GM23248 (cell line): ENCODE results near the gene EIPR1. TPM values are rescaled to one million over a fixed set of nuclear protein-coding genes. Genes with fewer than 3 reads are reported as not detected.

Experiments
- DNase-seq: peaks from one replicate; pipeline ENCODE4 v3.0.0-alpha.2; 2015
- H2AFZ ChIP-seq: fragments of 200-600 bp; sonication (generic); 2 replicates; pipeline ENCODE4 v1.6.1; 2016; ENCODE audit warnings: antibody characterized with exemption
- H3F3A ChIP-seq: fragments of 200-600 bp; sonication (generic); 2 replicates; pipeline ENCODE4 v1.6.1; 2016; ENCODE audit warnings: mild to moderate bottlenecking, antibody characterized with exemption, mixed run types; ENCODE audit not compliant: insufficient read depth
- H3K27ac ChIP-seq: fragments of 200-600 bp; sonication (generic); 2 replicates; pipeline ENCODE4 v1.5.1; 2016; ENCODE audit warnings: mild to moderate bottlenecking
- H3K27me3 ChIP-seq: fragments of 200-600 bp; sonication (generic); replicated peaks from 2 replicates; pipeline ENCODE4 v1.6.1; 2016; ENCODE audit warnings: mild to moderate bottlenecking; ENCODE audit not compliant: insufficient read depth
- H3K36me3 ChIP-seq: fragments of 200-600 bp; sonication (generic); 2 replicates; pipeline ENCODE4 v1.6.1; 2016; ENCODE audit warnings: low read depth, mild to moderate bottlenecking
- H3K4me1 ChIP-seq: fragments of 200-600 bp; sonication (generic); 2 replicates; pipeline ENCODE4 v1.6.1; 2016; ENCODE audit warnings: mild to moderate bottlenecking; ENCODE audit not compliant: insufficient read depth
- H3K4me2 ChIP-seq: fragments of 200-600 bp; sonication (generic); one replicate; pipeline ENCODE4 v1.6.1; 2016; ENCODE audit warnings: mild to moderate bottlenecking; ENCODE audit not compliant: unreplicated experiment
- H3K4me3 ChIP-seq: fragments of 200-600 bp; sonication (generic); 2 replicates; pipeline ENCODE4 v1.5.1; 2016; ENCODE audit warnings: mild to moderate bottlenecking
- H3K79me2 ChIP-seq: fragments of 200-600 bp; sonication (generic); 2 replicates; pipeline ENCODE4 v1.6.1; 2016; ENCODE audit warnings: mild to moderate bottlenecking; ENCODE audit not compliant: insufficient read depth
- H3K9ac ChIP-seq: fragments of 200-600 bp; sonication (generic); 2 replicates; pipeline ENCODE4 v1.6.1; 2016; ENCODE audit warnings: mild to moderate bottlenecking
- H3K9me2 ChIP-seq: fragments of 200-600 bp; sonication (generic); 2 replicates; pipeline ENCODE4 v1.6.1; 2016; ENCODE audit warnings: mixed run types, mild to moderate bottlenecking, moderate library complexity; ENCODE audit not compliant: insufficient read depth
- H3K9me3 ChIP-seq: fragments of 200-600 bp; sonication (generic); one replicate; pipeline ENCODE4 v1.6.1; 2017; ENCODE audit warnings: low read depth
- H4K20me1 ChIP-seq: fragments of 200-600 bp; sonication (generic); 2 replicates; pipeline ENCODE4 v1.6.0; 2016; ENCODE audit not compliant: insufficient read depth
- EZH2 ChIP-seq: fragments of 200-600 bp; sonication (generic); IDR thresholded peaks from 2 replicates; pipeline ENCODE4 v1.6.1; 2018; ENCODE audit warnings: antibody characterized with exemption, mild to moderate bottlenecking; ENCODE audit not compliant: insufficient read depth, poor library complexity, severe bottlenecking
- EZH2phosphoT487 ChIP-seq: fragments of 200-600 bp; sonication (generic); IDR thresholded peaks from 2 replicates; pipeline ENCODE4 v1.6.1; 2018; ENCODE audit warnings: antibody characterized with exemption, moderate library complexity, mild to moderate bottlenecking, low read depth; ENCODE audit not compliant: insufficient read depth
- whole genome bisulfite sequencing, 2 experiments: methylation state at CpG; one replicate each; pipeline ENCODE4 v1.1.6; 2015 to 2017; ENCODE audit warnings: low lambda C conversion rate in 2 of 2, low coverage in 1 of 2; ENCODE audit errors: missing lambda C conversion rate in 2 of 2; 5-methylcytosine and 5-hydroxymethylcytosine counted together
- in situ Hi-C: fragments of 300-500 bp; cut with MboI; formaldehyde crosslinking; loops from 2 replicates; pipeline ENCODE4 v1.15.0; 2020
- polyA plus RNA-seq: library from polyadenylated mRNA; unstranded; fragments of >200 nt; fragmentation: Nextera tagmentation; extraction: Ambion mirVana; gene quantifications from 2 replicates; pipeline ENCODE4 v1.2.1, GENCODE V29; 2016
- total RNA-seq: library from RNA; depleted of rRNA; stranded (reverse); fragments of >200 nt; shearing (Covaris generic); gene quantifications from 2 replicates; pipeline ENCODE4 v1.2.3, GENCODE V29; 2014

The EIPR1 gene
- total and polyA plus RNA-seq, 2 experiments from 2014 or later: 20.2 to 46.5 TPM

DNA sequence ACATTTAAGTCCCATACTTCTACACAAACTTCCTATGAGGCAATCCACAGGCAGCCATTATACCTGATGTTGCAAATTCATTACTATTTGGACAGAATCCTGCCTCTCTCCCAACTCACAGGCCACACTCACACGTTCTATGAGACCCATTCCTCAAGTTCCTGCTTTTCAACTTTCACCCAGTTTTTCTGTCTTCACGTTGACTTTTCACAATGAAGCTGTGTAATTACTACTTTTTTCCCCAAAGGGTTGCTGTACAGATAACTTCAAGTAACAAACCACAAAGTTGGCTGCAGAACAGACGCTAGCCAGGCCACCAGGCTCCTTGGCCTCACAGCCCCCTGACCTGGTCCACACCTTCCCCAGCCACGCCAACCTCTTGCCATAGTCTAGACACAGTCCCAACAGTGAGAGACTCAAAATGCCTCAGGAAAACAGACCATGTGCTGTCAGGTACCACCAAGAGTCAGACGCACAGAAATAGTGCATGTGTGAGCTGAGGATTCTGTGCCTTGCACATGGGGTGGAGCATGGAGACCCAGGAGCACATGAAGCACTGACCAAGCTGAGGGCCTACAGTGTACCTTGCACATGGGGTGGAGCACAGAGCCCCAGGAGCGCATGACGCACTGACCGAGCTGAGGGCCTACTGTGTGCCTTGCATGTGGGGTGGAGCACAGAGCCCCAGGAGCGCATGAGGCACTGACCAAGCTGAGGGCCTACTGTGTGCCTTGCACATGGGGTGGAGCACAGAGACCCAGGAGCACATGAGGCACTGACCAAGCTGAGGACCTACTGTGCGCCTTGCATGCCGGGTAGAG is 61.0 kb downstream of the EIPR1 start:
- Histone ChIP-seq H4K20me1 (no peaks in the 10 kb centered on the region), H3K4me1 (no peaks in the 10 kb centered on the region), H3K9ac (no peak overlapping the region), H3K4me3 (no peak overlapping the region), H2AFZ (no peak overlapping the region), H3K79me2 (no peaks in the 10 kb centered on the region), H3K36me3 (no peaks in the 10 kb centered on the region), H3F3A (no peaks in the 10 kb centered on the region), H3K27me3 (no peaks in the 10 kb centered on the region), H3K9me2 (no peaks in the 10 kb centered on the region), H3K4me2 (no peak overlapping the region), H3K9me3 (no peaks in the 10 kb centered on the region), H3K27ac (no peak overlapping the region)
- in situ Hi-C loops: no loop called here
- 88% methylated on average over 11 of the region's 11 CpGs for WGBS, 2 experiments
- TF ChIP-seq EZH2: no peak
- no peak for TF ChIP-seq EZH2phosphoT487
- no peak for DNase-seq

DNA sequence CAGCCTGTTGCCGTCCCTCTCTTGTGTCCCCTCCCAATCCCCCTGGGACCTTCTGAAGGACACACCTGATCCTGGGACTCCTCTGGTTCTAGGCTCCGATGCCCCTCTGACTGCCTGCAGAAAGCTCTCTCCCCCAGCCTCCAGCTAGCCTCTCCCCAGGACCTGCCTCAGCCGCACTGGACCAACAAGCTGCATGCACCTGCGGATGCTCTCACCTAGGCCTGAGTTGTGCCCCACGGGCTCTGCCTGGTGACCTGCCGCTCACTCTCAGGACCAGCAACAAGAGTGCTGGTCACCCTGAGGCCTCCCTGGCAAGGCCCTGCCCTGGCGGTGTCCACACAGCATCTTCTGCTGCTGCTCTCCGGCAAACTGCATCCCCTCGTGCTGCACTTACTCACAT is 63.0 kb downstream of the EIPR1 start:
- Histone ChIP-seq H3K4me1 (no peaks in the 10 kb centered on the region), H3K9me3 (no peaks in the 10 kb centered on the region), H3K4me2 (no peak overlapping the region), H2AFZ (no peak overlapping the region), H3K27me3 (no peaks in the 10 kb centered on the region), H3K27ac (no peak overlapping the region), H3K36me3 (no peaks in the 10 kb centered on the region), H3K79me2 (no peaks in the 10 kb centered on the region), H3K9me2 (no peaks in the 10 kb centered on the region), H3K9ac (no peak overlapping the region), H3F3A (no peaks in the 10 kb centered on the region), H4K20me1 (no peaks in the 10 kb centered on the region), H3K4me3 (no peak overlapping the region)
- DNase-seq: no peak
- in situ Hi-C loops: no loop called here
- 86 to 87% methylated on average over 7 to 9 of the region's 9 CpGs for WGBS, 2 experiments
- TF ChIP-seq EZH2phosphoT487 (no peak), EZH2 (no peak)

DNA sequence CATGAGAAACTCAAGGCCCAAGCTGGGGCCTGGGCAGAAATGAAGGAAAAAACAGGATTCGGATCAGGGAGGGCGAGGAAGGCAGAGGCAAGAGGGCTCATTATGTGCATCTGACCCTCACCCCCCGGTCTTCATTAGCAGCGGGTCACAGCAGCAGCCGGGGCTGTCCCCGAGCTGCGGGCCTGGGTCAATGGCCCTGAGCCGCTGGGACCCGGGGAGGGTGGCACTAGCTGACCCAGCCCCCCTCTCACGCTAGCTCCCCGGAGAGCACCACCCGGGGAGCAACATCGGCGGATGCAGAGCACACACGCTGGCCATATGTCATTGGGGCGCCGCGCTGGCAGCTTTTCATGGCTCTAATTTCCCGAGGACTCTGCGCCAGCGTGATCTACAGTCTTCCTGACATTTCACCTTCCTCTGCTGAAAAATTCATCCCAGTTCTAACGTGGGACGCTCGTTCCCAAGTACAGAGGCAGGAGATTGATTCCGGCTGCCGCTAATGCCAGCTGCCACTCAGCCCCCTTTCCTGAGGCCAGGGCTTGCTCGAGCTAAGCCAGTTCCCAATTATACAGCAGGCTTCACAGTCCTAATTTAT is 63.7 kb downstream of the EIPR1 start:
- no peaks in the 10 kb centered on the region for H3K9me2 ChIP-seq
- peak; percentile 18 for DNase-seq
- no peak overlapping the region for H3K4me3 ChIP-seq
- no peak overlapping the region for H2AFZ ChIP-seq
- H3K9ac ChIP-seq: no peak overlapping the region
- no peak overlapping the region for H3K27ac ChIP-seq
- H3F3A ChIP-seq: no peaks in the 10 kb centered on the region
- in situ Hi-C loops: no loop called here
- no peaks in the 10 kb centered on the region for H3K36me3 ChIP-seq
- 30 to 35% methylated on average over 20 to 27 of the region's 27 CpGs for WGBS, 2 experiments
- TF ChIP-seq EZH2: no peak
- no peak for TF ChIP-seq EZH2phosphoT487
- H3K9me3 ChIP-seq: no peaks in the 10 kb centered on the region
- no peaks in the 10 kb centered on the region for H3K4me1 ChIP-seq
- no peaks in the 10 kb centered on the region for H3K27me3 ChIP-seq
- no peak overlapping the region for H3K4me2 ChIP-seq
- no peaks in the 10 kb centered on the region for H3K79me2 ChIP-seq
- no peaks in the 10 kb centered on the region for H4K20me1 ChIP-seq

DNA sequence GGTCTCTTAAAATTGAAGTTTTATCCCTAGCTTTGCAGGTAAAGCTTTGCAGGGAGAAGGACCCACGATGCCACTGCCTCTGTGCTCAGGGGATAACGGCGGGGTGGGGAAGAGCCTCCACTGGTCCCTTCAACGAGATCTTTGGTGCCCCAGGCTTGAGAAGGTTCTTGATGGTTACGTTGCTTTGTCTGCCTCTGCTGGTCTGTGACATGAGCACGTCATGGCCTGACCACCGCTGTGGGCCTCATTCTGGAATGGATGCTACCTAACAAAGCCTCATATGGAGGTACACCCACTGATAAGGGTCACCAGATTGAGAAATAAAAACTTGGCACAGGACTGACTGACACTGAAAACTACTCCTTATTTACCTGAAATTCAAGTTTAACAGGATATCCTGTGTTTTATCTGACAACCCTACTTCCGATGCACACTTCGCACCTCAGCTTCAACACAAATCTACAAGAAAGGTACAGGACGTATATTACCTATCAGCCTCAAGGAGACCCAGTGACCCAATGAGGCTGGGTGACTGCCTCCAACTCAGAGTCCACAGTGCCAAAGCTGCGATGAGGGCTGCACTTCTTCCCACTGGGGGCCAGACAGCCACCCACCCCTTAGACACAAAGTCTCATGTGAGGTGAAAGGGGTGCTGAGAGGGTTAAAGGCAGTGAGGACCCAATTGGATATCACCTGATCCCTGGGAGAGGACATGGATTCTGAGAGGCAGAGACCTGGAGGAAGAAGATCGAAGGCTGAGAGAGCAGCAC is 64.9 kb downstream of the EIPR1 start:
- Histone ChIP-seq H3K4me3 (no peak overlapping the region), H3K27me3 (no peaks in the 10 kb centered on the region), H3K9me3 (no peaks in the 10 kb centered on the region), H3K4me1 (no peaks in the 10 kb centered on the region), H4K20me1 (no peaks in the 10 kb centered on the region), H3K9ac (no peak overlapping the region), H3K9me2 (no peaks in the 10 kb centered on the region), H2AFZ (no peak overlapping the region), H3K79me2 (no peaks in the 10 kb centered on the region; the same call in 1 of the 2 replicates), H3F3A (no peaks in the 10 kb centered on the region), H3K36me3 (no peaks in the 10 kb centered on the region), H3K27ac (no peak overlapping the region), H3K4me2 (no peak overlapping the region)
- in situ Hi-C loops: no loop called here
- WGBS, 2 experiments: 96 to 98% methylated on average over 12 of the region's 12 CpGs
- TF ChIP-seq EZH2phosphoT487: no peak
- no peak for TF ChIP-seq EZH2
- no peak for DNase-seq
